Liver (tissue), 9 donors: ENCODE measurements around the gene DMC1. TPM values are rescaled to one million over a fixed set of nuclear protein-coding genes. Genes with fewer than 3 reads are reported as not detected.

ENCODE experiments used
- DNase-seq: peaks from one replicate; pipeline ENCODE4 v3.0.0-alpha.2; 2017; ENCODE audit warnings: low spot score
- H3K27ac ChIP-seq, 2 donors: one replicate each; pipeline ENCODE4 v1.7.0; 2013; ENCODE audit warnings: inconsistent platforms in 2 of 2, low read length in 2 of 2, control low read depth in 1 of 2, low read depth in 1 of 2, mild to moderate bottlenecking in 1 of 2
- H3K27me3 ChIP-seq, 4 donors: one replicate each; pipeline versions ENCODE4 v1.6.1 to v1.7.0; 2013; ENCODE audit warnings: low read length in 3 of 4, inconsistent platforms in 1 of 4, mild to moderate bottlenecking in 1 of 4, moderate library complexity in 1 of 4; ENCODE audit not compliant: control insufficient read depth in 4 of 4, insufficient read depth in 4 of 4
- H3K36me3 ChIP-seq, 4 donors: one replicate each; pipeline versions ENCODE4 v1.6.1 to v1.7.0; 2013; ENCODE audit warnings: low read length in 3 of 4, mild to moderate bottlenecking in 3 of 4, low read depth in 1 of 4, moderate library complexity in 1 of 4; ENCODE audit not compliant: control insufficient read depth in 4 of 4, insufficient read depth in 3 of 4
- H3K4me1 ChIP-seq, 4 donors: one replicate each; pipeline versions ENCODE4 v1.6.1 to v1.7.0; 2013; ENCODE audit warnings: low read length in 3 of 4, mild to moderate bottlenecking in 3 of 4, moderate library complexity in 1 of 4; ENCODE audit not compliant: control insufficient read depth in 4 of 4, insufficient read depth in 4 of 4
- H3K4me3 ChIP-seq, 3 donors: one replicate each; pipeline versions ENCODE4 v1.6.1 to v1.7.0; 2013; ENCODE audit warnings: low read length in 3 of 3, control low read depth in 1 of 3, low read depth in 1 of 3, mild to moderate bottlenecking in 1 of 3
- H3K9ac ChIP-seq, 2 donors: one replicate each; pipeline ENCODE4 v1.7.0; 2013; ENCODE audit warnings: low read length in 2 of 2, mild to moderate bottlenecking in 2 of 2, moderate library complexity in 2 of 2, control low read depth in 1 of 2, low read depth in 1 of 2
- H3K9me3 ChIP-seq, 4 donors: one replicate each; pipeline versions ENCODE4 v1.6.1 to v1.7.0; 2013; ENCODE audit warnings: low read length in 3 of 4; ENCODE audit not compliant: control insufficient read depth in 4 of 4
- ATF3 ChIP-seq: IDR thresholded peaks from 2 replicates; pipeline ENCODE4 v1.6.1; 2016; ENCODE audit warnings: antibody characterized with exemption
- CTCF ChIP-seq: fragments of 150-350 bp; IDR thresholded peaks from 2 replicates; pipeline ENCODE4 v1.5.1; 2017; ENCODE audit warnings: improper control_type of control experiment, low read depth, low read length; ENCODE audit not compliant: missing input control
- EGR1 ChIP-seq, 2 donors: IDR thresholded peaks; 2 replicates each; pipeline ENCODE4 v1.6.1; 2016 to 2018; ENCODE audit warnings: antibody characterized with exemption in 2 of 2, low read depth in 2 of 2
- FOXA1 ChIP-seq: IDR thresholded peaks from 2 replicates; pipeline ENCODE4 v1.6.1; 2016; ENCODE audit warnings: antibody characterized with exemption
- FOXA2 ChIP-seq: IDR thresholded peaks from 2 replicates; pipeline ENCODE4 v1.6.1; 2016; ENCODE audit warnings: antibody characterized with exemption
- HNF4A ChIP-seq, 2 donors: conservative IDR thresholded peaks; 2 replicates each; pipeline ENCODE4 v1.6.1; 2016; ENCODE audit warnings: antibody characterized with exemption in 2 of 2, mild to moderate bottlenecking in 2 of 2
- HNF4G ChIP-seq: IDR thresholded peaks from 2 replicates; pipeline ENCODE4 v1.6.1; 2016; ENCODE audit warnings: antibody characterized with exemption
- JUND ChIP-seq, 2 donors: IDR thresholded peaks; 2 replicates each; pipeline ENCODE4 v1.6.1; 2016; ENCODE audit warnings: antibody characterized with exemption in 2 of 2
- MAX ChIP-seq: IDR thresholded peaks from 2 replicates; pipeline ENCODE4 v1.6.1; 2016; ENCODE audit warnings: antibody characterized with exemption
- NR2F2 ChIP-seq: IDR thresholded peaks from 2 replicates; pipeline ENCODE4 v1.6.1; 2016; ENCODE audit warnings: antibody characterized with exemption
- RAD21 ChIP-seq, 2 donors: IDR thresholded peaks; 2 replicates each; pipeline ENCODE4 v1.6.1; 2016; ENCODE audit warnings: antibody characterized with exemption in 2 of 2, mild to moderate bottlenecking in 2 of 2
- REST ChIP-seq: IDR thresholded peaks from 2 replicates; pipeline ENCODE4 v1.6.1; 2016; ENCODE audit warnings: antibody characterized with exemption, mild to moderate bottlenecking
- RXRA ChIP-seq, 2 donors: IDR thresholded peaks; 2 replicates each; pipeline ENCODE4 v1.6.1; 2017 to 2018; ENCODE audit warnings: antibody characterized with exemption in 2 of 2, mild to moderate bottlenecking in 1 of 2
- SP1 ChIP-seq: IDR thresholded peaks from 2 replicates; pipeline ENCODE4 v1.6.1; 2018; ENCODE audit warnings: antibody characterized with exemption, mild to moderate bottlenecking
- TAF1 ChIP-seq: conservative IDR thresholded peaks from 2 replicates; pipeline ENCODE4 v1.6.1; 2016; ENCODE audit warnings: antibody characterized with exemption, mild to moderate bottlenecking
- YY1 ChIP-seq: IDR thresholded peaks from 2 replicates; pipeline ENCODE4 v1.6.1; 2016; ENCODE audit warnings: antibody characterized with exemption, mild to moderate bottlenecking
- ZBTB33 ChIP-seq: IDR thresholded peaks from 2 replicates; pipeline ENCODE4 v1.6.1; 2016; ENCODE audit warnings: antibody characterized with exemption
- WGBS: extraction: QIAGEN DNeasy Blood & Tissue Kit; methylation state at CpG from one replicate; pipeline ENCODE4 v1.1.7; 2013; 5-methylcytosine and 5-hydroxymethylcytosine counted together
- polyA plus RNA-seq, 2 donors: library from polyadenylated mRNA; stranded (reverse) in 1 of 2; unstranded in 1 of 2; fragments of 200-250 nt in 1 of 2; fragments of >200 nt in 1 of 2; fragmentation: Nextera tagmentation in 1 of 2; extraction: Ambion mirVana in 1 of 2; gene quantifications; one replicate each; pipeline versions ENCODE4 v1.2.1 to v1.2.3, GENCODE V29; 2013 to 2015
- total RNA-seq, 2 donors: library from RNA; depleted of rRNA; stranded (reverse); fragments of >200 nt; gene quantifications; one replicate each; pipeline ENCODE4 v1.2.3, GENCODE V29; 2014
- donor health status: healthy.
- donor health status: healthy.
- donor health status: healthy.
- donor health status: healthy.
- donor health status: healthy.

DMC1 gene
- total and polyA plus RNA-seq, 4 donors: 0.25 to 6.8 (median 1.1) TPM; not detected in 1

GRCh38 chr22:38523029-38523428 is 47.0 kb downstream of the DMC1 start:
- Histone ChIP-seq H3K27me3 (no peaks in the 10 kb centered on the region), H3K4me1 (no peaks in the 10 kb centered on the region), H3K27ac (no peak overlapping the region), H3K9me3 (no peaks in the 10 kb centered on the region), H3K36me3 (no peaks in the 10 kb centered on the region), H3K9ac (no peak overlapping the region), H3K4me3 (no peak overlapping the region)
- no peak for TF ChIP-seq REST
- no peak for TF ChIP-seq HNF4G
- TF ChIP-seq TAF1: no peak
- TF ChIP-seq YY1: no peak
- no peak for TF ChIP-seq RAD21 (IDR thresholded peaks at IDR 0.05)
- TF ChIP-seq JUND (IDR thresholded peaks at IDR 0.05): no peak
- no peak for TF ChIP-seq RXRA (IDR thresholded peaks at IDR 0.05)
- TF ChIP-seq SP1: no peak
- TF ChIP-seq ATF3: no peak
- no peak for TF ChIP-seq FOXA1
- TF ChIP-seq HNF4A (conservative IDR thresholded peaks at IDR 0.05): no peak
- no peak for TF ChIP-seq ZBTB33
- TF ChIP-seq FOXA2: no peak
- TF ChIP-seq CTCF: no peak
- no peak for TF ChIP-seq NR2F2
- no peak for TF ChIP-seq EGR1 (IDR thresholded peaks at IDR 0.05; ENCODE audit: low read depth in 2 of 2)
- 92% methylated on average over 3 of the region's 3 CpGs for WGBS
- DNase-seq: no peak

- 97% methylated on average over 2 of the region's 2 CpGs for WGBS
- no peak overlapping the region for H3K4me3 ChIP-seq
- no peaks in the 10 kb centered on the region for H3K27me3 ChIP-seq
- H3K27ac ChIP-seq: no peak overlapping the region
- DNase-seq: no peak
- no peaks in the 10 kb centered on the region for H3K4me1 ChIP-seq
- H3K36me3 ChIP-seq: no peaks in the 10 kb centered on the region
- no peaks in the 10 kb centered on the region for H3K9me3 ChIP-seq
- H3K9ac ChIP-seq: no peak overlapping the region
- TF ChIP-seq RAD21 (IDR thresholded peaks at IDR 0.05): no peak
- no peak for TF ChIP-seq NR2F2
- no peak for TF ChIP-seq ZBTB33
- no peak for TF ChIP-seq TAF1
- TF ChIP-seq CTCF: no peak
- TF ChIP-seq HNF4G: no peak
- TF ChIP-seq JUND (IDR thresholded peaks at IDR 0.05): no peak
- TF ChIP-seq MAX: no peak
Observed at GRCh38 chr22:38519453-38520250, 50.3 kb downstream of the DMC1 start.
